Muscle of arm (tissue), 12 donors: ENCODE data around the gene RGS10. TPM values are rescaled to one million over a fixed set of nuclear protein-coding genes. Genes with fewer than 3 reads are reported as not detected.

Source experiments
- DNase-seq: peaks from one replicate; pipeline ENCODE4 v3.0.0-alpha.2; 2013
- polyA plus RNA-seq, 12 donors: library from polyadenylated mRNA; unstranded; fragments of 120-200 nt; gene quantifications; one replicate each; pipeline ENCODE4 v1.2.1, GENCODE V29; 2013; ENCODE audit not compliant: insufficient read length in 12 of 12

The RGS10 gene
- polyA plus RNA-seq, 12 donors = 30.9 to 69.0 (median 42.8) TPM; not detected in 1

GRCh38 chr10:119454316-119454715 is 88.2 kb downstream of the RGS10 start:
- DNase-seq = no peak

GRCh38 chr10:119453313-119453712 is 89.2 kb downstream of the RGS10 start:
- DNase-seq = no peak

GRCh38 chr10:119452396-119452795 is 90.1 kb downstream of the RGS10 start:
- no peak for DNase-seq

GRCh38 chr10:119451300-119451896 is 91.1 kb downstream of the RGS10 start:
- no peak for DNase-seq

GRCh38 chr10:119450606-119451299 is 91.8 kb downstream of the RGS10 start:
- DNase-seq = no peak

Other genes starting within 250 kb of the RGS10 start
- 100 to 1,000 TPM in 9 of 12 donors, 10 to 100 TPM in 2, not detected in 1; 83.8 to 171 (median 125) TPM for gene TIAL1, start 54.2 kb upstream of the RGS10 start, polyA plus RNA-seq
- 10 to 100 TPM in 11 of 12 donors, not detected in 1; 21.8 to 50.1 (median 38.6) TPM for gene BAG3, start 108.7 kb upstream of the RGS10 start, polyA plus RNA-seq
- 10 to 100 TPM in 11 of 12 donors, not detected in 1; 15.7 to 28.5 (median 20.8) TPM for gene INPP5F, start 183.3 kb upstream of the RGS10 start, polyA plus RNA-seq